Activated CD4-positive, alpha-beta T cell treated with anti-CD3 and anti-CD28 coated beads, Interleukin-2, amount 50 U/mL, for 4 hours (primary cell): ENCODE data around the gene GABRG3.

Experiments used
- DNase-seq, 2 experiments: peaks; one replicate each; pipeline ENCODE4 v3.0.0-alpha.2; 2020

The GABRG3 gene

GRCh38 chr15:27065785-27066184 is 94.8 kb downstream of the GABRG3 start:
- DNase-seq, result no peak

DNA sequence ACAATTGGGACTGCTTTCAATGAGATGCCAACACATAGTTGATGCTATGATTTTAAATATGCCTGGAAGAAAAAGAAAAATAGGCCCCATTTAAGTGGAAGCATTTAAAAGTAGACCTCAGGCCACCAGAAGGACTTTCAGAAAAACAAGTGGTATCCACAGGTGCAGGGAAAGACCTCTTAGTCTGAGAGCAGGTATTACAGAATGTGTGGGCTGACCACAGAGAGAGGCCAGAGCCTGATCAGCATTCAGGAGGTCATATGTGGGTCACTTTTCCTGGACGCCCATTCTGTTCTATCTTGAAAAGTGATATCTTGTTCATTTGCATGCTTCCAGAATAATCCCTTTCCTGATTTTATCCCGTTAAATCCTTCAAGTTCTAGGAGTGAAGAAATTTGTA is 95.5 kb downstream of the GABRG3 start:
- no peak for DNase-seq

DNA sequence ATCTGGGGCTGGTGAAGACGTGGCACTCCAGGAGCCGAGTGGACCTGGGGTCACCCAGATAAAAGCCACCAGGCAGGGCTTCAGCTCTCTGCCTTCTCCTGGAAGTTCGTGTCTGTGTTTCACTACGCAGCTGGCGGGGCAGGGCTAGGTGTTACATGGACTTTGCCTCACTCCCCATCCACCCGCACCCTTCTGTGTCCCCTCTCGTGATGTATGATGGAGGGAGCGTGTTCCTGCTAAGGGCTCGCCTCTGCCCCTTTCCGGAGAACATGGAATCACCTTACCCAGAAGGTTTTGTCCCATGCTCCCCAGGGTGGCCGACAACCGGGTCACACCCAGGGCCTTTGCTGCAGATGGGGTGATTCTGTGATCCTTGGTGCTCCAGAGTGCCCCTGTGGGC is 96.2 kb downstream of the GABRG3 start:
- no peak for DNase-seq

- no peak for DNase-seq
These were observed 99.9 kb downstream of the GABRG3 start for GRCh38 chr15:27070841-27071240.

- DNase-seq, result no peak
These were observed 103.2 kb downstream of the GABRG3 start for GRCh38 chr15:27074179-27074578.

DNA sequence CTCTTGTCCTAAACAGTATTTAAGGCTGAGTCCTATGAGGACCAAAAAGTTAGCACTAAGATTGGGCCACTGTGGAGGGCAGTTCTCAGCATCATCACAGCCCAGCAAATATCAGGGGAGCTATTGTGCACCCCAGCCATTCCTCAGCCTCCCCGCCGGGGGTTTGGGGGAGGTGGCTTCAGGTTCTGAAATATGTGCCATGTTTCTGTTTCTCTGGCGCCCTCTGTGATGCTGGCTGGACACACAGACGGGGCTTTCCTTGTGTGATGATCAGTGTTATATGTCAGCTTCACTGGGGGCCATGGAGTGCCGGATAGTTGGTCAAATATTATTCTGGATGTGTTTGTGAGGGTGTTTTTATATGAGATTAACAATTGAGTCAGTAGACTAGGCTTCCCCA is 106.8 kb downstream of the GABRG3 start:
- no peak for DNase-seq

- no peak for DNase-seq
These were observed 110.9 kb downstream of the GABRG3 start for GRCh38 chr15:27081676-27082418.

- no peak for DNase-seq
These were observed 111.5 kb downstream of the GABRG3 start for GRCh38 chr15:27082526-27082925.

GRCh38 chr15:27084844-27085243 is 113.9 kb downstream of the GABRG3 start:
- no peak for DNase-seq

DNA sequence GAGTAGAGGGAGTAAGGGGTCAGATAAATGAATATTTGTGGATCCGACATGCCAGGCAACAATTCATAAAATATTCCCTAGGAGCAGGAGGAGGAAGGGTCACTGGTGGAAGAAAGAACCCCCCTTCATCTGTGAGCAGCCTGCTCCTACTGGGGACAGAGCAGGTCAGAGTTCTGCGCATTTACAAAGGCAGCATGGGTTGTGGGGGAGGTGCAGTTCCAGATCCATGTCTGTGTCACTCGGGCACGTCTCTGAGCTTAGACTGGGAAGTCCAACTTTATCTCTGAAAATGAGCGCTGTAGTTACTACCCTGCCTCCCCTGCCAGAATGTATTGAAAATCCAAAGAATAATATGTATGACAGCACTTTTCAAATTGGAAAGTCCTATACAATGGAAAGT is 115.2 kb downstream of the GABRG3 start:
- no peak for DNase-seq

DNA sequence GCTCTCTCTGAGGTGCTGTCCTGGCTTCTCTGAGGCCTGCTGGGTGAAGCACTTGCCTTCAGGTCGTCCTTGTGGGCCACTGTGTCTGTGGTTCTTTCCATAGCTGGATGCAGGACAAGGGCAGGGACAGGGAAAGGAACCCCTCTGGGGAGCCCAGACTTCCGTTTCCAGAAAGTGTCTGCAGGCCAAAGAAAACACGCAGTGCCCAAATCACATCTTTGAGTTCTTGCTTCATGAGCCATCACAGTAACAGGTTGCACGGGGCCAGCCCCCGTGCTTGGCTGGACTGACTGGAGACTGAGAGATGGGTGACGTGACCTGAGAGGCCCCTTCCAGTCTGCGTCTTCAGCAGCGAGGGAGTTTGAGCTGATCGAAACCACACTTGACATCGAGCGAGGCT is 115.8 kb downstream of the GABRG3 start:
- no peak for DNase-seq

DNA sequence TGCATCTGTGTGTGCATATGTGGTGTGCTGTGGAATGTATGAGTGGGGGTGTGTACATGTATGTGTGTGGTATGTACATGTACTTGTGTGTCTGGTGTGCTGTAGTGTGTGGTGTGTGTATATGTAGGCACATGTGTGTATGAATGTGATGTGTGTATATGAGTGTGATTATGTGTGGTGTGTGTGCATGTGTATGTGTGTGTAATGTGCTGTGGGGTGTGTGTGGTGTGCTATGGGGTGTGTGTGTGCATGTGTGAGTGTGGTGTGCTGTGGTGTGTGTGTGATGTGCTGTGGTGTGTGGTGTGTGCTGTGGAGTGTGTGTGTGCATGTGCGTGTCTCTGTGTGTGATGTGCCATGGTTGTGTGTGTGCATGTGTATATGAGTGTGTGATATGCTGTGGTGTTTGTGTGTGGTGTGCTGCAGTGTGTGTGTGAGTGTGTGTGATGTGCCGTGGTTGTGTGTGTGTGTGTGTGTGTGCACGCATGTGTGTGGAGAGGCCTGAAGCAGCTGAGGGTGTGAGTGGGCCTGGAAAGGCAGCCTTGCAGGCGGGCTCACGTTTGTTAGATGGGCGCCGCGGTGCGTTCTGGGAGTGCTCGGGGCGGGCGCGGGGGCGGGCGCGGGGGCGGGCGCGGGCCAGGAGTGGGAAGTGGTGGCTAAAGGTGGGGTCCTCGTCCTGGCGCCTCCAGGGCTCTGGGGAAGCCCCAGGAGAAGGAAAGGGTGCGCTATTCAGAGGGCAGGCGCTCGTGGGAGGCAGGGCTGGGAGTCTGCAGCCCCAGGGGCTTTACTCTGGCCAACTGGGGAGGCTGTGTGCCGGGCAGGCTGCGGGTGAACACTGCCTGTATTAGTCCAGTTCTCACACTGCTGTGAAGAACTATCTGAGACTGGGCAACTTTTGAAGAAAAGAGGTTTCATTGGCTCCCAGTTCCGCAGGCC is 116.9 kb downstream of the GABRG3 start:
- no peak for DNase-seq

GRCh38 chr15:27088584-27089232 is 117.7 kb downstream of the GABRG3 start:
- no peak for DNase-seq

- no peak for DNase-seq
These were observed 118.2 kb downstream of the GABRG3 start for GRCh38 chr15:27089233-27089586.

DNA sequence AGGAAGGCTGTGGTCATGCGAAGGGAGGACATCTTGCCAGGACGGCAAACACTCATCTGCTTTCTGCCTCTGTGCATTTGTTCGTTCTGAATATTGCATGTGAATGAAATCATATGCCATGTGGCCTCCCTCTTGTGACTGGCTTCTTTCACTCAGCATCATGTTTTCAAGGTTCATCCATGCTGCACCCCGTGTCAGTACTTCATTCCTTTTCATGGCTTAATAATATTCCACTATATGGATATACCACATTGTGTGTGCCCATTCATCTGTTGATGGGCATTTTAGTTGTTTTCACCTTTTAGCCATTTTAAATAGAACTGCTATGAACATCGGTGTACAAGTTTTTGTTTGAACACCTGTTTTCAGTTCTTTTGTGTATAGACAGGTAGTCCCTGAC is 118.7 kb downstream of the GABRG3 start:
- no peak for DNase-seq

DNA sequence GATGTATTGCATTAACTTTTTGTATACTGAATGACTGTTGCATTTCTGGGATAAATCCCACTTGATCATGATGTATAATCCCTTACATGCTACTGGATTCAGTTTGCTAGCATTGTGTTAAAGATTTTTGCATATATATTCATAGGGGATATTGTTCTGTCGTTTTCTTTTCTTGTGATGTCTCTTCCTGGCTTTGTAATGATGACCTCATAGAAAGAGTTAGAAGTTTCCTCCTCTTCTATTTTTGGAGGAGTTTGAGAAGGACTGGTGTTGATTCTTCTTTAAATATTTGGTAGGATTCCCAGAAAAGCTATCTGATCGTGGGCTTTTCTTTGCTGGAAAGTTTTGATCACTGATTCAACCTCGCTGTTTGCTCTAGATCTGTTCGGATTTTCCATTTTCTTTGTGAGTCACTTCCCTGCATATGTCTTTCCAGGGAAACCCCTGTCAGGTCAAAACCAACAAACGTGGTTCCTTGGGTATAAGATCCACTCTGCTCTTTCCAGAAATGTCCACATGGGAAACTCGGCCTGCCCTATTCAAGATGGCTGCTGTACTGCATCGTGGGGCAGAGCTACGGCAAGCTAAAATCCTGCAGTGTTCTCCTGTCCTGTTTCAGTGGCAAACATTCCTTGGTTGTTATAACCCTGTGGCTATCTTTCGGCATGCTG is 120.4 kb downstream of the GABRG3 start:
- DNase-seq, result no peak

DNA sequence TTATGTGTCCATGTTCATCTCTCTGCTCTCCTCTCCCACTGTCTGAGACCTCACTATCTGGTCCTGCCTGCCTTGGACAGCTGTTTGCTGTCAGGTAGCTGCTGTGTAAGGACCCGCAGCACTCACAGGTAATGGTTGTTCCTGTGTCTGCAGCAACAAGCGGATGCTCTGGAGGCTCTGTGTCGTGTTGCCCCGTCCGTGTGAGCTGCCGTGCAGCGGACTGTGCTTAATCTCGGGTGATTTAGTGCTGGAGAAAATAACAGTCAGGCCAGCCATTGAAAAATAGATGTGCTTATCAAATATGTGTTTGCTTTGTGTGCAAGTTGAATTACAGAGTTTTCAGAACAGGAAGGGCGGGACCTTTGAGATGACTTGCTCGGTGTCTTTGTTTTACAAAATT is 121.4 kb downstream of the GABRG3 start:
- DNase-seq, result no peak

DNA sequence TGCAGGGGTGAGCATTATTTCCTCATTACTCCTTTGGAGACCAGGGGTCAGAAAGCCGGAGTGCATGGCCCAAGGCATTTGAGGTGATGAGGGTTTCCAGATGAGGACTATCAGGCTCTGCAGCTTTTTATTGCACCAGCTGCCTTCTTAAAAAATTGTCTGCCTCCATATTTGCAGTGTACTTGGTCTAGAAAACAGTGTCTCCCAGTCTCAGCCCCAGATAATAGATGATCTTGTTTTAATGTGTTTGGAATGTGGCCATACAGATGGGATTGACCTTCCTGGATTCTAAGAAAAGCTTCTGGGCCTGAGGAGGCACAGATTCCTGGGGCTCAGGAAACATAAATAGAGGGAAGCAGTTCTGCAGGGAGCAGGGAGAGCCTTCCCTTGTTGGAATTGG is 123.3 kb downstream of the GABRG3 start:
- DNase-seq, result no peak

DNA sequence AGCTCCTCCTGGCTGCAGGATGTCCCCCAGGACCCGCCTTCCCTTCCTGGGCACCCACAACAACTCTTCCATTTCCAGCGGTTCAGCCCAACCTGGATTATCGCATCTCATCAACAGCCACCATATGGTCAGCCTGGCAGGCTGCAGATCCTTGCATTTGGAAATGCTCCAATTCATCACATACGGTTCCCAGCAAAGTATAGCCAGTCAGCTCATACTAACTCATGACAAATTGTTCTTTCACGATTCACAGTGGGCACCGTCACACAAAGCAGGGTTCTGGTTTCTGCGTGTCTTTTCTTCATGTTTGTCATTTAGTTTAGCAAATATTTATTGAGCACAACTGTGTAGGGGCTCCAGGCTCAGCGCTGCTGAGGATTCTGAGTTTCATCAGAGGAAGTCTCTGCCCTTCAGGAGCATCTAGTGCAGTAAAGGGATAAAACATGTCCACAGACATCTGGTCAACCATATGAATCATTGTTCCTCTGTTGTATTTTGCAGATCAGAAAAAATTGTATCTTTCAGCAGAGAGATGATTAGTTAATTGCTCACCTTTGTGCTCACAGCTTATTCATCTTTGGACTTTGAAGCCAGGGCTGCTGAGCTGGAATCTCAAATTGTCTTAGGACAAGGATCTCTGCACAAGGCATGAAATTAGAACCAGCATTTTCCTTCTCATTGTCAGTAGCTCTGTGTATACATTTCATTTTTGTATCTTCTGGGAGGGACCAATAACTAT is 125.1 kb downstream of the GABRG3 start:
- DNase-seq, result no peak

GRCh38 chr15:27097506-27097905 is 126.5 kb downstream of the GABRG3 start:
- DNase-seq, result no peak

DNA sequence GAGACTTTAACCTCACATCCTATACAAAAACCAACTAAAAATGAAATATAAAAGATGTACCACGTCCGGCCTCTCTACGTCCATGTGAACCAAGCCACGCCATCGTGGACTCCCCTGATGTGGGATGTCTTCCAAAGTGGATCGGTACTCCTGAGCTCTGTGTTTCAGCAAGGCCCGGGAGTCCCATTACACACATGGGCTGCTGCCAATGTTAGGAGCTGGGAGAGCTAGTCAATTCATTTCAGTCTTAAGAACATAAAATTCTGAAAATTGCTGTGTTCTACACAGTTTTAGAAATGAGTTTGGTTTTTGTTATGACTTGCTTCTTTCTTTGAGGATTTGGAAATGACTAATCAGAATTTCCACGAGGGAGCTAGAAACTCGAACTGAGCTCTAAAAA is 131.0 kb downstream of the GABRG3 start:
- DNase-seq, result no peak

DNA sequence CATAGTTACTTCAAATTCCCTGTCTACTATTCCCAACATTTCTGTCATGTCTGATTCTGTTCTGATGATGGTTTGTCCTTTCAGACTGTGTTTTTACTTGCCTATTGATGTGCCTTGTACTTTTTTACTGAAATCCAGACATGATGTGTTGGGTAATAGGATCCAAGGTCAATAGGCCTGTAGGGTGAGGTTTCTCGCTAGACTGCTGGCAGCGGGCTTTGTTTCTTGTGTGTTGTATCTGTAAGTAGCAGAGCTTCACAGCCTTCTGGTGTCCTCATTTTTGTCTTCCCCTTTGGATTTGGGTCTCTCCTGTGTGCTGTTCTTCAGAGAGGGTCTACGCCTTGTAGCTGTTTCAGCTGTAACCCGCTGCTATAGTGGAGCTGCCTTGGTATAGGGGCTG is 140.3 kb downstream of the GABRG3 start:
- no peak for DNase-seq

DNA sequence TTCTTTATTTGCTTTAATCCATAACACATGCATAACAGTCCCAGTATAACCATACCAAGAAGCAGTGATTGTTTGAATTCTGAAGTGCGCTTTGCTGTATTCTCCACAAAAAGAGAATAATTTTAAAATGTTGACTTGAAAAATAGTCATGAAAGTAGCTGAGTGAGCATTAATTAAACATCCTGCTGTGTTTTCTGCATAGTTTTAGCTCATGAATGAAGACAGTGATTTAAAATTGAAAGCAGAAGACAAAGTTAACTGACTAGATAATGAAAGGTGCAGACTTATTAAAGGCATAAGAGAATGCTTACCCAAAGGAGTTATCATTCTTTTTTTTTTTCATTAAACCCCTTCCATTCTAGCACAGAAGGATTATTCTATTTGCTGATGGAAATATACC is 143.5 kb downstream of the GABRG3 start:
- no peak for DNase-seq
